Gastroesophageal sphincter (tissue), 4 donors: ENCODE measurements around the gene TENT5C. TPM values are rescaled to one million over a fixed set of nuclear protein-coding genes. Genes with fewer than 3 reads are reported as not detected.

Source experiments
- ATAC-seq: fragments of 150-250 bp; one replicate; pipeline ENCODE4 v1.9.1; 2016; ENCODE audit warnings: mild to moderate bottlenecking, moderate library complexity
- H3K27ac ChIP-seq, 4 donors: fragments of 200-600 bp; sonication (generic) in 3 of 4; 1 replicate in 3 of 4; 2 replicates in 1 of 4; pipeline ENCODE4 v1.5.1; 2016 to 2019
- H3K27me3 ChIP-seq: fragments of 200-600 bp; sonication (generic); one replicate; pipeline ENCODE4 v1.5.1; 2019
- H3K36me3 ChIP-seq, 2 donors: fragments of 200-600 bp; sonication (generic); one replicate each; pipeline ENCODE4 v1.5.1; 2019; ENCODE audit warnings: control low read depth in 1 of 2
- H3K4me1 ChIP-seq, 3 donors: fragments of 200-600 bp; sonication (generic); 1 replicate in 2 of 3; 2 replicates in 1 of 3; pipeline ENCODE4 v1.5.1; 2016 to 2019; ENCODE audit warnings: control low read depth in 2 of 3
- H3K4me3 ChIP-seq, 2 donors: fragments of 200-600 bp; sonication (generic); one replicate each; pipeline ENCODE4 v1.5.1; 2019; ENCODE audit warnings: mild to moderate bottlenecking in 1 of 2, moderate library complexity in 1 of 2
- H3K9me3 ChIP-seq, 3 donors: fragments of 200-600 bp; sonication (generic); one replicate each; pipeline ENCODE4 v1.5.1; 2017 to 2019; ENCODE audit warnings: control low read depth in 2 of 3
- CTCF ChIP-seq, 4 experiments: fragments of 200-600 bp in 2 of 4; fragments of 450-650 bp in 2 of 4; sonication (generic) in 1 of 4; IDR thresholded peaks; one replicate each; pipeline ENCODE4 v1.5.1; 2017 to 2019; ENCODE audit warnings: antibody characterized with exemption in 4 of 4, mild to moderate bottlenecking in 2 of 4, moderate library complexity in 2 of 4
- EP300 ChIP-seq: sonication (generic); formaldehyde crosslinking; IDR thresholded peaks from one replicate; pipeline ENCODE4 v1.6.1; 2017; ENCODE audit warnings: antibody characterized with exemption, mild to moderate bottlenecking
- POLR2A ChIP-seq, 2 donors: fragments of 450-650 bp; IDR thresholded peaks; one replicate each; pipeline ENCODE4 v1.6.1; 2017; ENCODE audit warnings: antibody characterized with exemption in 2 of 2, mild to moderate bottlenecking in 2 of 2, moderate library complexity in 1 of 2
- POLR2AphosphoS5 ChIP-seq: sonication (generic); formaldehyde crosslinking; IDR thresholded peaks from one replicate; pipeline ENCODE4 v1.6.1; 2017; ENCODE audit warnings: antibody characterized with exemption
- WGBS, 2 donors: methylation state at CpG; one replicate each; pipeline ENCODE4 v1.1.5; 2018; ENCODE audit warnings: low coverage in 1 of 2; 5-methylcytosine and 5-hydroxymethylcytosine counted together
- total RNA-seq, 4 donors: library from RNA; depleted of rRNA; stranded (reverse); fragments of >200 nt; gene quantifications; one replicate each; pipeline ENCODE4 v1.1.0, GENCODE V29; 2016

The TENT5C gene
- total RNA-seq, 4 donors from 2014 or later: 1.5 to 6.1 (median 3.2) TPM

- H3K4me3 ChIP-seq: no peak overlapping the region
- WGBS, 2 donors: 90 to 92% methylated on average over 6 of the region's 6 CpGs
- H3K4me1 ChIP-seq: peaks cover 0 to 8% (median 0%) of the 10 kb centered on the region in 3 donors
- no peaks in the 10 kb centered on the region for H3K27me3 ChIP-seq
- no peak overlapping the region for H3K27ac ChIP-seq
- ATAC-seq: no peak
- H3K36me3 ChIP-seq: no peaks in the 10 kb centered on the region
- no peaks in the 10 kb centered on the region for H3K9me3 ChIP-seq
- TF ChIP-seq EP300: no peak
Observed at GRCh38 chr1:117584181-117584580, 21.7 kb upstream of the TENT5C start.

- no peak for TF ChIP-seq POLR2AphosphoS5
- TF ChIP-seq POLR2A (IDR thresholded peaks at IDR 0.05): no peak
- TF ChIP-seq CTCF (IDR thresholded peaks at IDR 0.05): no peak
- no peak for TF ChIP-seq EP300
- no peak for ATAC-seq
Observed at GRCh38 chr1:117585086-117585485, 20.8 kb upstream of the TENT5C start.

GRCh38 chr1:117586337-117586736 lies 19.5 kb upstream of the TENT5C start:
- no peak for ATAC-seq
- H3K36me3 ChIP-seq: no peaks in the 10 kb centered on the region
- no peaks in the 10 kb centered on the region for H3K9me3 ChIP-seq
- H3K27ac ChIP-seq: no peak overlapping the region
- no peaks in the 10 kb centered on the region for H3K27me3 ChIP-seq
- no peak overlapping the region for H3K4me3 ChIP-seq
- TF ChIP-seq EP300 (no peak), CTCF (IDR thresholded peaks at IDR 0.05) (no peak), POLR2A (IDR thresholded peaks at IDR 0.05) (no peak), POLR2AphosphoS5 (no peak)
- H3K4me1 ChIP-seq: peaks cover 0 to 8% (median 0%) of the 10 kb centered on the region in 3 donors
- no CpG with 5 or more reads among the region's 1 CpG for WGBS, 2 donors

More at GRCh38 chr1:117585086-117585485, 20.8 kb upstream of the TENT5C start:
- H3K4me1 ChIP-seq: peaks cover 0 to 8% (median 0%) of the 10 kb centered on the region in 3 donors
- H3K9me3 ChIP-seq: no peaks in the 10 kb centered on the region
- H3K4me3 ChIP-seq: no peak overlapping the region
- H3K36me3 ChIP-seq: no peaks in the 10 kb centered on the region
- 93% methylated on average over 3 of the region's 8 CpGs; no CpG with 5 or more reads in 1 of the 2 donors for WGBS, 2 donors
- no peak overlapping the region for H3K27ac ChIP-seq
- no peaks in the 10 kb centered on the region for H3K27me3 ChIP-seq

GRCh38 chr1:117586747-117587498 lies 18.9 kb upstream of the TENT5C start:
- no peak for TF ChIP-seq POLR2AphosphoS5
- TF ChIP-seq POLR2A (IDR thresholded peaks at IDR 0.05): no peak
- no peak for TF ChIP-seq CTCF (IDR thresholded peaks at IDR 0.05)
- no peak for TF ChIP-seq EP300
- Histone ChIP-seq H3K4me1 (peaks cover 0 to 8% (median 0%) of the 10 kb centered on the region in 3 donors), H3K4me3 (no peak overlapping the region), H3K36me3 (no peaks in the 10 kb centered on the region), H3K27ac (no peak overlapping the region), H3K9me3 (no peaks in the 10 kb centered on the region), H3K27me3 (no peaks in the 10 kb centered on the region)
- ATAC-seq: no peak
- WGBS, 2 donors: 61 to 100% methylated on average over 2 to 5 of the region's 13 CpGs

GRCh38 chr1:117587499-117588356 lies 18.1 kb upstream of the TENT5C start:
- Histone ChIP-seq H3K27me3 (no peaks in the 10 kb centered on the region), H3K9me3 (no peaks in the 10 kb centered on the region), H3K4me3 (no peak overlapping the region), H3K36me3 (no peaks in the 10 kb centered on the region), H3K27ac (no peak overlapping the region), H3K4me1 (peaks cover 0 to 2% (median 0%) of the 10 kb centered on the region in 3 donors)
- ATAC-seq: no peak
- no peak for TF ChIP-seq POLR2A (IDR thresholded peaks at IDR 0.05)
- TF ChIP-seq CTCF (IDR thresholded peaks at IDR 0.05): no peak
- TF ChIP-seq POLR2AphosphoS5: no peak
- TF ChIP-seq EP300: no peak
- WGBS, 2 donors: 76 to 86% methylated on average over 1 to 4 of the region's 14 CpGs
